Heart left ventricle (tissue), 16 donors: ENCODE results near the gene GRAPL. TPM values are rescaled to one million over a fixed set of nuclear protein-coding genes. Genes with fewer than 3 reads are reported as not detected.
"Not testable (repeated sequence)": the region's sequence is repeated elsewhere in the genome, so short reads cannot be mapped to it uniquely, and the experiment has no call there.

Experiments
- ATAC-seq, 4 donors: fragments of 200-7000 bp; cut with Tn5 transposase; one replicate each; pipeline ENCODE4 v1.9.1; 2020 to 2022; ENCODE audit warnings: moderate library complexity in 4 of 4, mild to moderate bottlenecking in 3 of 4, moderate number of reproducible peaks in 1 of 4
- DNase-seq, 5 donors: peaks; one replicate each; pipeline ENCODE4 v3.0.0-alpha.2; 2020
- H3K27ac ChIP-seq, 12 donors: fragments of 200-600 bp; sonication (generic) in 4 of 12; one replicate each; pipeline versions ENCODE4 v1.5.0 to v1.8.0; 2016 to 2022; ENCODE audit warnings: mild to moderate bottlenecking in 2 of 12
- H3K27me3 ChIP-seq, 9 donors: fragments of 200-600 bp; sonication (generic) in 2 of 9; one replicate each; pipeline versions ENCODE4 v1.5.1 to v1.8.0; 2016 to 2022; ENCODE audit warnings: mild to moderate bottlenecking in 3 of 9
- H3K36me3 ChIP-seq, 9 donors: fragments of 200-600 bp; sonication (generic) in 2 of 9; one replicate each; pipeline versions ENCODE4 v1.5.0 to v1.8.0; 2018 to 2022; ENCODE audit warnings: mild to moderate bottlenecking in 2 of 9
- H3K4me1 ChIP-seq, 12 donors: fragments of 200-600 bp; sonication (generic) in 4 of 12; one replicate each; pipeline versions ENCODE4 v1.5.0 to v1.8.0; 2016 to 2022; ENCODE audit warnings: mild to moderate bottlenecking in 3 of 12
- H3K4me3 ChIP-seq, 12 donors: fragments of 200-600 bp; sonication (generic) in 4 of 12; one replicate each; pipeline versions ENCODE4 v1.5.0 to v1.8.0; 2017 to 2022; ENCODE audit warnings: mild to moderate bottlenecking in 9 of 12, moderate library complexity in 4 of 12
- H3K9me3 ChIP-seq, 12 donors: fragments of 200-600 bp; sonication (generic) in 4 of 12; one replicate each; pipeline versions ENCODE4 v1.5.0 to v1.8.0; 2016 to 2022; ENCODE audit warnings: mild to moderate bottlenecking in 1 of 12
- WGBS, 4 donors: extraction: QIAGEN DNeasy Blood & Tissue Kit in 2 of 4; methylation state at CpG; one replicate each; pipeline versions ENCODE4 v1.1.5 to v1.1.7; 2013 to 2018; 5-methylcytosine and 5-hydroxymethylcytosine counted together
- intact Hi-C, 10 donors: fragments of 100-400 bp; cut with DNase I; formaldehyde crosslinking; loops; one replicate each; pipeline versions ENCODE4 v1.11.1 to v1.14.2; 2022
- polyA plus RNA-seq, 2 donors: library from polyadenylated mRNA; stranded (reverse); fragments of 200-250 nt; gene quantifications; one replicate each; pipeline ENCODE4 v1.2.3, GENCODE V29; 2013
- total RNA-seq, 9 donors: library from RNA; depleted of rRNA in 2 of 9; stranded (reverse); fragments of >200 nt in 2 of 9; fragmentation: NEBNext Ultra II Directional in 3 of 9; extraction: Animal tissue kit (Norgen Biotek cat#: 25700) in 3 of 9; gene quantifications; one replicate each; pipeline versions ENCODE4 v1.1.0 to v1.2.4, GENCODE V29; 2016 to 2023
- donor health status: ischemic (EF 13 %, LVEDD 7.1; RV severe dilation, severe dysfunction).
- donor health status: healthy with polysubstance abuse.
- donor health status: DM: no; HTN: yes; CAD: no.
- donor health status: DM: no; HTN: no; CAD: no.
- donor health status: ischemic (EF 25% LVEDD 6.9; RV normal size, moderate dysfunction).
- donor health status: ischemic (EF 25% LVEDD 5.7; RV mildly dilated, moderate dysfunction).
- donor health status: healthy.
- donor health status: DM: yes; HTN: yes; CAD: no.
- donor health status: ischemic (EF 35%, LVEDD 5.7; RV mildly dilated, moderate dysfunction).
- donor health status: nonischemic (EF 11% LVEDD 7.7; RV severe dilation, severe dysfunction).
- donor health status: DM: yes; HTN: yes; CAD: no.
- donor health status: PGD.
- donor health status: ischemic (EF 29% LVEDD 5.4; RV normal size, mild dysfunction).
- donor health status: nonischemic (EF 23%, LVEDD 6.1; RV moderate dilation, normal function).

The GRAPL gene
- total and polyA plus RNA-seq, 11 donors: 0.69 to 5.9 (median 1.6) TPM; not detected in 1

- H3K4me1 ChIP-seq, intact Hi-C loops, H3K36me3 ChIP-seq, H3K27ac ChIP-seq, DNase-seq, H3K9me3 ChIP-seq, H3K4me3 ChIP-seq, H3K27me3 ChIP-seq, ATAC-seq: not testable (repeated sequence)
- no CpG with 5 or more reads among the region's 8 CpGs for WGBS, 4 donors
Observed at GRCh38 chr17:19157628-19158027, 30.2 kb downstream of the GRAPL start.

DNA sequence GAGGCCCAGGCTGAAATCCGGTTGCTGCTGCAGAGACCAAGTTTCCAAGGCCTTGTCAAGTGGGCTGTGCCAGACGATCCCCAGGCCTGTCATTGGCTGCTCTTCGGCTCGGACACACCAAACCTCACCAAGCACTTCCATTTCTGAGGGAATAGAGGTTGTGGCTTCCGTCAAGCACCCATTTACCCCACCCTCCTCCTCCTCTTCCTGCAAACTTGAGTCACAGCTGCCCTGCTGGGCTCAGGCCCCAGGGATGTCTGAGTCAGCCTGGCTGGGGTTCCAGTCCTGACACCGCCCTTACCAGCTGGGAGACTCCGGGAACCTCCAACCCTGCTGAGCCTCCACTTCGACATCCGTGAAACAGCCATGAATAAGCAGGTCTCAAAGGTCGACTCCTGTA is 31.1 kb downstream of the GRAPL start:
- H3K4me1 ChIP-seq, DNase-seq, H3K27me3 ChIP-seq, H3K27ac ChIP-seq, intact Hi-C loops, H3K4me3 ChIP-seq, H3K36me3 ChIP-seq, H3K9me3 ChIP-seq: not testable (repeated sequence)
- peak; percentile 39 to 75 (median 69) for ATAC-seq
- WGBS, 4 donors: no CpG with 5 or more reads among the region's 10 CpGs

- H3K9me3 ChIP-seq, H3K4me1 ChIP-seq, H3K36me3 ChIP-seq, ATAC-seq, H3K27me3 ChIP-seq, intact Hi-C loops, H3K4me3 ChIP-seq, DNase-seq, H3K27ac ChIP-seq: not testable (repeated sequence)
- WGBS, 4 donors: no CpG with 5 or more reads among the region's 2 CpGs
Observed at GRCh38 chr17:19158938-19159337, 31.5 kb downstream of the GRAPL start.

GRCh38 chr17:19161308-19162107 is 34.1 kb downstream of the GRAPL start:
- WGBS, 4 donors: no CpG with 5 or more reads among the region's 13 CpGs
- H3K4me3 ChIP-seq, H3K27me3 ChIP-seq, DNase-seq, H3K27ac ChIP-seq, H3K4me1 ChIP-seq, intact Hi-C loops, H3K9me3 ChIP-seq, H3K36me3 ChIP-seq, ATAC-seq: not testable (repeated sequence)

DNA sequence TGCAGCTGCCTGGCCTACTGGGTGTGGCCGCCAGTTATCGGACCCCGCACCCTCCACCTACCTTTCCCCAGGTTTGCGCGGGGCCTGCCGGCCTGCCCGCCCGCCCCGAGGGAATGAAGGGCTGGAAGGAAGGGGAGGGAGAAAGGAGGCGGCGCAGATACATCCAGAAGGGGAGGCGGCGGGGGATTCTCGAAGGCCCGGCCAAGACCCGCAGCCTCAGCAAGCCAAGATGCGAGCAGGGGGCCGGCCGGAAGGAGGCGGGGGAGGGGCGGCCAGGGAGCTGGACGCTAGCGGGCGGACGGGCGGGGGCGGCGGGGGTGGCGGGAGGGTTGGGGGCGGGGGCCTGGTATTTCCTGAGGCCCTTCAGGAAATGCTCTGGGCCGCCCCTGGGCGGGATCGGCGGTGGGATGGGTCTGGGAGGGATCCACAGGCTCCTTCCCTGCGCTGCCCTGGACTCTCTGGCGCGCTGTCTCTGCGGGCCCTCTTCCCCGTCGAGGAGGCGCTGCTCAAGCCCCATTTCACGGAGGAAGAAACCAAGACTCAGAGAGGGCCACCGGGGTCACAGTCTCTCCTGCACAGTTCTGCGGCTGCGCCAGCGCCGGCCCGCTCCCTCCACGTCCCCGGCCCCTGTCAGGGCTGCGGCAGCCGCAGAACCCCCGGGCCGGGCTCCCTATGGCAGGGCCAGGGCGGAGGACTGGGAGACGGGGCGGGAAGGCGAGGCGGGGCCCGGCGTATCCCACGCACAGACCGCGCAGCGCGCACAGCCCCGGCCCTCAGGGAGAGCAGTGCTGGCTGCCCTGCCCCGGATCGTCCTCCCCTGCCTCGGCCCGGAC is 35.2 kb downstream of the GRAPL start:
- H3K9me3 ChIP-seq, H3K4me3 ChIP-seq, intact Hi-C loops, H3K27me3 ChIP-seq, DNase-seq, H3K36me3 ChIP-seq, H3K27ac ChIP-seq, H3K4me1 ChIP-seq: not testable (repeated sequence)
- WGBS, 4 donors: no CpG with 5 or more reads among the region's 71 CpGs
- peak; percentile 86 to 92 (median 90) for ATAC-seq

- DNase-seq, H3K4me1 ChIP-seq, H3K36me3 ChIP-seq, H3K27me3 ChIP-seq, H3K9me3 ChIP-seq, intact Hi-C loops, H3K4me3 ChIP-seq, H3K27ac ChIP-seq: not testable (repeated sequence)
- no CpG with 5 or more reads among the region's 3 CpGs for whole genome bisulfite sequencing, 4 donors
- peak; percentile 23 to 70 (median 46) for ATAC-seq
Observed at GRCh38 chr17:19174422-19174821, 47.0 kb downstream of the GRAPL start.

- WGBS, 4 donors: no CpG with 5 or more reads among the region's 20 CpGs
- H3K4me3 ChIP-seq, H3K36me3 ChIP-seq, H3K27me3 ChIP-seq, H3K9me3 ChIP-seq, DNase-seq, H3K4me1 ChIP-seq, H3K27ac ChIP-seq, intact Hi-C loops: not testable (repeated sequence)
- peak; percentile 79 to 97 (median 95) for ATAC-seq
Observed at GRCh38 chr17:19175410-19175809, 48.0 kb downstream of the GRAPL start.

DNA sequence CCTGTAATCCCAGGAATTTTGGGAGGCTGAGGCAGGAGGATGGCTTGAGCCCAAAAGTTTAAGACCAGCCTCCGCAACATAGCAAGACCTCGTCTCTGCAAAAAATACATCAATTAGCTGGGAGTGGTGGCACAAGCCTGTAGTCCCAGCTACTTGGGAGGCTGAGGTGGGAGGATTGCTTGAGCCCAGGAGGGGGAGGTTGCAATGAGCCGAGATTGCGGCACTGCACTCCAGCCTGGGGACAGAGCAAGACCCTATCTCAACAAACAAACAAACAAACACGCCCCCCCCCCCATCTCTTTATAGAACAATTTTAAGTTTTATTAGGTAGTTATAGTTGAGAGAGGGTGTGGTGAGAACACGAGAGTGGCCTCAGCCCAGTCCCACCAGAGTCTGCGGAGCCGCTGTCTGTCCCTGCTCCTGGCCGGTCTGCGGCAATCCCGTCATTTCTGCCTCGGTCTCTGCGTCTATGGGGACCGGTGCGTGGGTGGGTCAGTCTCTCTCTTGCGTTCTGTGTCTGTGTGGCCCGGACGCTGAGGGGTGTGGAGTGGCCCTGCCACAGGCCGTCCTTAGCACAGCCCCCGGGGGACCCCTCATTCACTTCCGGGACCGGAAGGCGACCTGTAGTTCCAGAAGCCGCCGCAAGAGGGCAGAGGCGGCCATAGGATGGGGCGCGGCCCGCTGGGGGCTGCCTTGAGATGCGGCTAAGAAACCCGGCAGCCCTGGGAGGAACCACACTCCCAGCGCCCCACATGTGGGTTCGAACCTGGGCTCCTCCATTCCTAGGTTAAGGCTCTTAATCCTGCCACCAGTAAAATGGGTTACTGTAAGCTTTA is 53.9 kb downstream of the GRAPL start:
- H3K4me3 ChIP-seq: not testable (repeated sequence)

DNA sequence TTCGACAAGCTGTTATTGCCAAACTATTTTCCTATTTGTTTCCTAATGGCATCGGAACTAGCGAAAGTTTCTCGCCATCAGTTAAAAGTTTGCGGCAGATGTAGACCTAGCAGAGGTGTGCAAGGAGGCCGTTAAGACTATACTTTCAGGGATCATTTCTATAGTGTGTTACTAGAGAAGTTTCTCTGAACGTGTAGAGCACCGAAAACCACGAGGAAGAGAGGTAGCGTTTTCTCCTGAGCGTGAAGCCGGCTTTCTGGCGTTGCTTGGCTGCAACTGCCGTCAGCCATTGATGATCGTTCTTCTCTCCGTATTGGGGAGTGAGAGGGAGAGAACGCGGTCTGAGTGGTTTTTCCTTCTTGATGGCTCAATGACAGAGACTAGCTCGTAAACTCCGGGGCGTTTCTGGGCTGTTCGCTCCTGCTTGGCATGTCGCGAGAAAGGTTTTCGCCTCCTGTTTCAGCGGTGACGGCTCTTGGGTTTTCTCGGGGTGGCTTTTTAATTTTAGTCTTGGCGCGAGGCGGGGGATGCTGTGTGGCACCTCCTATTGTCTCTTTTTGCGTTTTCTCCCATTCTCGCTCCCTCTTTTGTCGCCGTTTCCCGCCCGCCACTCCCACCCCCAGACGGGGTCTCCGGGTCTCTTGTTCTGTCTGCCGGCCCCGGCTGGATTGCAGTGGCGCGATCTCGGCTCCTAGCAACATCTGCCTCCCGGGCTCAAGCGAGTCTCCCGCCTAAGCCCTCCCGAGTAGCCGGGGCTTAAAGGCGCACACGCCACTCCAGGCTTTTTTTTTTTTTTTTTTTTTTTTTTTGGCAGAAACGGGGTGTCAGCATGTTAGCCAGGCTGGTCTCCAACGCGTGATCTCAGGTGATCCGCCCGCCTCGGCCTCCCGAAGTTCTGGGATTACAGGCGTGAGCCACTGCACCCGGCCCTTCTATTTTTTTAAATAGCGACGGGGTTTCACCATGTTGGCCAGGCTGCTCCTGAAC is 60.8 kb downstream of the GRAPL start:
- H3K36me3 ChIP-seq: not testable (repeated sequence)
- peak in 3 of 4 donors; percentile 35 to 72 (median 51) for ATAC-seq

More for the DNA sequence above, 53.9 kb downstream of the GRAPL start:
- intact Hi-C loops, H3K27me3 ChIP-seq, H3K27ac ChIP-seq, H3K4me1 ChIP-seq, H3K36me3 ChIP-seq, H3K9me3 ChIP-seq, DNase-seq: not testable (repeated sequence)
- no CpG with 5 or more reads among the region's 33 CpGs for WGBS, 4 donors
- ATAC-seq: peak; percentile 86 to 98 (median 98)

More for the DNA sequence above, 60.8 kb downstream of the GRAPL start:
- H3K4me1 ChIP-seq, H3K9me3 ChIP-seq, DNase-seq, H3K27me3 ChIP-seq, intact Hi-C loops: not testable (repeated sequence)
- Histone ChIP-seq H3K27ac (peak overlapping the region in 3 of 12 donors; percentile 53 to 62 (median 55)), H3K4me3 (peak overlapping the region in 1 of 12 donors; percentile 11)
- 0 to 1% (median 0%) methylated on average over 8 to 9 of the region's 62 CpGs for WGBS, 4 donors
